HG03460 (cell line): ENCODE data around the gene EDNRA.

Experiments used
- ATAC-seq: cut with Tn5 transposase; IDR thresholded peaks from one replicate; pipeline ENCODE4 v1.9.1; 2021; ENCODE audit not compliant: unreplicated experiment

The EDNRA gene

DNA sequence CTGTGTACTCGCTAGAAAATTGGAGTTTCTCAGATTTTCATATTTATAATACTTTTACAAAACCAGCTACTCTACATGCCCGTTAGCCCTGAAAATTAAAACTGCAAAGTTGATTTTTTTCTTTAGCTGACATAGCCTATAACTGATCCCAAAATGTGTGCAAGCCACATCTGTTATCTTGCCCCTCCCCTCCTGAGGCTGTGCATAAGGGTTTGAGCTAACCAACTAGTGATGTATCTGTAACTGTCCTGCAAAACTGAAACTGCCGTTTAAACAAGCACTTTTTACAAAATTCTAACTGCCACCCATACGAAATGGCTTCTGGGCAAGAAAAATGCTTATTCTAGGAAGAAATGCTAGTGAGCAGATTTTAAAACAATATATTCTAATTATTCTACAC, 59.1 kb downstream of the EDNRA start:
- ATAC-seq = no peak

DNA sequence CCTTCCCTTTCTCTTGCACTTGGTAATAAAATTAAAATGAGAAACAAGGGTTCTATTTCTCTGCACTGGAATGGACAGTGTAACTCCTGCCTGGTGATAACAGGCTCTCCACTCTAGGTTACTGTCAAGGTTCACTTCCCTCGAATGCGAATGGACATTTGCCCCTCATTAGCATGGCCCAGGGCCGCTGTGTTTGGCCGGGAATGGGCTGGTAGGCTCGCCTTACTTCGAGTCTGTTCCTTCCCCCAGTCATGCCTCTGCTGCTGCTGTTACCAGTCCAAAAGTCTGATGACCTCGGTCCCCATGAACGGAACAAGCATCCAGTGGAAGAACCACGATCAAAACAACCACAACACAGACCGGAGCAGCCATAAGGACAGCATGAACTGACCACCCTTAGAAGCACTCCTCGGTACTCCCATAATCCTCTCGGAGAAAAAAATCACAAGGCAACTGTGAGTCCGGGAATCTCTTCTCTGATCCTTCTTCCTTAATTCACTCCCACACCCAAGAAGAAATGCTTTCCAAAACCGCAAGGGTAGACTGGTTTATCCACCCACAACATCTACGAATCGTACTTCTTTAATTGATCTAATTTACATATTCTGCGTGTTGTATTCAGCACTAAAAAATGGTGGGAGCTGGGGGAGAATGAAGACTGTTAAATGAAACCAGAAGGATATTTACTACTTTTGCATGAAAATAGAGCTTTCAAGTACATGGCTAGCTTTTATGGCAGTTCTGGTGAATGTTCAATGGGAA, 61.5 kb downstream of the EDNRA start:
- ATAC-seq = no peak

DNA sequence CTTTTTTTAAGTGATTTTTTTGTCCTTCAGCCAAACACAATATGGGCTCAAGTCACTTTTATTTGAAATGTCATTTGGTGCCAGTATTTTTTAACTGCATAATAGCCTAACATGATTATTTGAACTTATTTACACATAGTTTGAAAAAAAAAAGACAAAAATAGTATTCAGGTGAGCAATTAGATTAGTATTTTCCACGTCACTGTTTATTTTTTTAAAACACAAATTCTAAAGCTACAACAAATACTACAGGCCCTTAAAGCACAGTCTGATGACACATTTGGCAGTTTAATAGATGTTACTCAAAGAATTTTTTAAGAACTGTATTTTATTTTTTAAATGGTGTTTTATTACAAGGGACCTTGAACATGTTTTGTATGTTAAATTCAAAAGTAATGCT, 62.1 kb downstream of the EDNRA start:
- ATAC-seq = no peak

DNA sequence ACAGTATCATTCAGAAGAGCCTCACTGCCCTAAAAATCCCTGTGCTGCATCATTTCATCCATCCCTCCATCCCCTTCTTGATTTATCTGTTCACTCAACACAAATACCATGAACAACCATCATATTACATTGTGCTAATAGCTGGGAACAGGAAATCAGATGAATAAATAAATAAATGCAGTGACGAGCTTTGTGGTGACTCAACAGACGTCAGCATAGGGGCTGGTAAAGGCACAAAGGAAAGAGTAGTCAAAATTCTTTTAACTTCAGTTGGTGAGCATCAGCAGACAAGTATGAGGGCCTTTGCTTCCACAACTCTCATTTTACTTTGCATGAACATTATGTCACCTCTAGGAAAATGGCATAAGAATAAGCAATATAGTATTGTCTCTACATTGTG, 65.5 kb downstream of the EDNRA start:
- ATAC-seq = no peak

DNA sequence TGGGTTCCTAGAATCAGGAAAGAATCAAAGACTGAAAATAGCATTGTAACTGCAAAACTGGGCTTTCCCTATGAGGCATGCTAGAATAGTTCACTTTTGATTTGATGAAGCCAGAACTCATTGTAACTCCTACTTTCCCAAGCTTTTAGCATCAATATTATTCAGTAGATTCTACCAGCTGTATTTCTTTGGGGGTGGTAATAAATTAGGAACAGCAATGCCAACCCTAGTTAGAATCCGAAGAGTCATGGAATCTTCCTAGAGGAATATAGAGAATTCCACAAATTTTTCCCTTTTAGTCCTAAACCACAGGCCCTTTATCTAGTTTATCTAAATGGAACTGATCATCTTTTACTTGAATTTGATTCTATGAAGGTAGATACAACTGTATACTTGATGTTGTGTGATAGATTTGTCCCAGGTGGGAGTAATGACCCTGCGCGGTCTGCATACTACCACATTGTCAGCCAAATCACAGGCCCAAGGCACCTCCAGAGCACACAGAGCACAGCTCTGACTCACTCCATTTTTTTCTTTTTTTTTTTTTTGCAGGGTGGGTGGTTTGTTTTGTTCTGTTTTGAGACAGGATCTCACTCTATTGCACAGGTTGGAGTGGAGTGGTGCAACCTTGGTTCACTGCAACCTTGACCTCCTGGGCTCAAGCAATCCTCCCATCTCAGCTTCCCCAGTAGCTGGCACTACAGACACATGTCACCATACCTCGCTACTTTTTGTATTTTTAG, 66.6 kb downstream of the EDNRA start:
- no peak for ATAC-seq

DNA sequence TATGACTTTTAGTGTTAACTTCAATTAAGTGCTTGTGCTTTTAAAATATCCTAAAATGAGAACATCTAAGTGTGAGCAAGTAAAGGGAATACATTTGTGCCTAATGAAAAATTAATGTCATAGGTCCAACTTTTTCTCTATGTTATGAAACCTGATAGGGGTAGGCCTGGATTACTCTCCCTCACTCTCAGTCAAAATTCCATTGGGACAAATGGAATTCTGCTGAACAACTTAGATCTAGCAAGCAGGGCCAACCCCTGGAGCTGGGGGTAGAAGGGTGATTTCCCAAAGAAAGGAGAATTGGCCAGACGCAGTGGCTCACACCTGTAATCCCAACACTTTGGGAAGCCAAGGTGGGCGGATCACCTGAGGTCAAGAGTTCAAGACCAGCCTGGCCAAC, 67.4 kb downstream of the EDNRA start:
- no peak for ATAC-seq

DNA sequence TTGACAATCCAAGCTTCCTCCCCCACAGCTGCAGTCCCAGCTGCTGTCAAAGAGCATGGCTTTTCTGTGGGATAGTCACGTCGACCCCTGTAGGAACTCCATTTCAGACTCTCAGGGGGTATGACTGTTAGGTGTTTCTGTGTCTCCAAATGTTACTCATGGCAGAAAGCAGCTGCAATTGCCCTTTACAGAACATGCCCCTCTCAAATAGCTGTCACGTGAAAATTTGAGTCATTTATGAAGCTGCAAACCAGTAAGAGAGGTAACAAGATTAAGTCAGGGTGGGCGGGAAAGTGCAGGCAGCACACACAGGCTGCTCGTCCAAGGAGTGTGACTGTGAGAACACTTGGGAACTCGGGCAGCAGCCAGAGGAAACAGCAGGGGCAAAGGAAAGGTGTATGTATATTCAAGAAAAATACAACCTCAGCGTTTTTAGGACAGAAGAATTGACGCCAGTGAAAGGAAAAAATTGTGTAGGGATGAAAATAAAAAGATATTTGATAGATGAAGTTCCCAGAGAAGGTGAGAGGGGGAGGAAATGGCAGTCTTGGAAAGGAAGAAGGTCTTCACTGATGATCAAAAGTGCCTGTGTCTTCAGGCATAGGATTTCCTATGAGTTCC, 69.8 kb downstream of the EDNRA start:
- ATAC-seq = no peak

DNA sequence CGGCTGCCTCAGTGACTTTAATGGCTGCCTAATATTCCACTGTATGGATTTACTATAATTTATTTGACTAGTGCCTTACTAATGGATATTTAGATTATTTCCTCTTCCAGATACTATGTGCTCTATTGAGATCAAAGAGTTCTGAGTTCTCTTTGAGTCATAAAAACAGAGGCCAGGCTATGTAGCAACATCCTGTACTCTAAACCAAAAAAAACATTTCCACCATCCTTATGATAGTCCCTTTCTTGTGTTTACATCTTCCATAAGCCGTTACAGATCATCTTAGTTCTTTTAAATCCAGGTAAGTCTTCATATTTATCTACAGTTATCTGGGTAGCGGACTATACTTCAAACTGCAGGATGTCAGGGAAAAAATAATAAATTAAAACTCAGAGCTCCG, 79.7 kb downstream of the EDNRA start:
- ATAC-seq = no peak

DNA sequence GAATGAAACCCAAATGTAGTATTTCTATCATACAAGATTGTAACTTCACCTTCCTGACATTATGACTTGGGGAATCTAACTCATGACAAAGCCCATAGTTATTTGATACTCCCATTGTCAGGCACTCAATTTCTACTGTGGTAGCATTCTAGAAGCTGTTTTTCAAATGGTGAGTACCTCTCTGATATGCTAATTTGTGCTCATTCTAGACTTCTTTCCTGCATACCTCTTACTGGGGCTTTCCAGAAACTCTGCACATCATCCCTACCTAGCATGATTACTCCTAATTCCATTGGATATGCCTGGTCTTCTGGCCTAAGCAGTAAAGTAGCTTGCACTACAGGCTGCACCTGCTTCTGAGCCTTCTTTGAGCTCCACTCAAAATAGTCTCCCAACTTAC, 85.9 kb downstream of the EDNRA start:
- ATAC-seq = no peak

DNA sequence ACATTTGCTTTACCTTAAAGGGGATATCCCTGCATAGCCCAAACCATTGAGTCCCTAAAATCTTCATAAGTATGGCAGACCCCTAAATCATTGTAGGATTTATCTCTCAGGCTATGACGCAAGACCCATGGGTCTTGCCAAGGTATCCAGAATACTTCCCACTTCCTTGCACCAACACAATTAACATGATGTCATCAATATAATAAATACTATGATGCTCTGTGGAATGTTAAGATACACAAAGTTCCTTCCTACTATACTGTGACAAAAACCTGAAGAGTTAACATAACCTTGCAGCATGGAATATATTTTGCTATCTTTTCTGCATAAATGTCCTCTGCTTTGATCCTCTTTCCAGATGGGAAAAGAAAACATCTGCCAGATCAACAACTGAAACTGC, 86.4 kb downstream of the EDNRA start:
- ATAC-seq = no peak

DNA sequence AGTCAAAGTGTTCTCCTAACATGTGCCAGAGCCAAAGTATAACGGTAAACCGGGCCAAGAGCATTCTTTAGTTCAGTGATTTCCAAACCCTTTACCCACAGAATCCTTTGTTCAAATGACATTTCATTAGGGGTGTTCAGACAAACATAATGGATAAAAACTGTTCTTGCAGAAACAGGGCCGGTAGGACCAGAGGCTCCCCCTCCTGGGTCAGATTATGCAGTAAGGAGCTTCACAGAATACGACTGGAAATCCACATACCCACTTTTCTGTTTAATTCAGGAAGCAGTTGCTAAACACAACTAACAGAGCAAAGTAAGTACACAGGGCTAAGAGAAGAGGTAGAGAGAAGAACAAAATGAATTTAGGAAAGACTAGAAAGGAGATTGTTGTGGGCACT, 89.7 kb downstream of the EDNRA start:
- ATAC-seq = no peak

DNA sequence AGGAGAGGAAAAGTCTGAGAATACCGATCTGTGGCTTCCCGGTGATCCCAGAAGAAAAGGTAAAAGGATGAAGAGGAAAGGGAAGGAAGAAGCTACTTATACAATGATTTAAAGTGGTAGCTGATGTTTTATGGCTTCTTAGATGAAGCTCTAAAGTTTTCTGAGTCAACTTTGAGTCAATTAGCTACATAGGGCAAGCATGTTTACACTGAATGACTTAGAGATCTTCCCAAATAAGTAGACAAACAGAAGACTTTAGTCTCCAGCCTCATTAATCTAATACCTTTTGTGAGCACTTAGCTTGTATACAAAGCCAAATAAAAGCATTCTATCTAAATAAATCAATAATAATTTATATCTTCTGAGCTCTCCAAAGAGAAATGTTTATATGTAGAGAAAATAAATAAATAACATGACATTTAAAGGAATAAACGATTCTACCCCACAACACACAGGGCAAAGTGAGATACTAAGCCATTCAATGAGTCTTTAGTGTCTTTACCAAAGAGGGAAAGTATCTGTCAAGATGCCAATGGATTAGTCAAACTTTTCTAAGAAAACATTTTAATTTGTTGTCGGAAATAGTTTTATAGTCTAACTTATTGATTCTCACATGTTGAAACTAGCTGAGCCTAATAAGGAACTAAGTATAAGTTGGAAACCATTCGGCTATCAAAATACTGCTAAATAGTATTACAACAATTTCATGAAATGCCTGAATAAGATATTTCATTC, 90.3 kb downstream of the EDNRA start:
- ATAC-seq = no peak

DNA sequence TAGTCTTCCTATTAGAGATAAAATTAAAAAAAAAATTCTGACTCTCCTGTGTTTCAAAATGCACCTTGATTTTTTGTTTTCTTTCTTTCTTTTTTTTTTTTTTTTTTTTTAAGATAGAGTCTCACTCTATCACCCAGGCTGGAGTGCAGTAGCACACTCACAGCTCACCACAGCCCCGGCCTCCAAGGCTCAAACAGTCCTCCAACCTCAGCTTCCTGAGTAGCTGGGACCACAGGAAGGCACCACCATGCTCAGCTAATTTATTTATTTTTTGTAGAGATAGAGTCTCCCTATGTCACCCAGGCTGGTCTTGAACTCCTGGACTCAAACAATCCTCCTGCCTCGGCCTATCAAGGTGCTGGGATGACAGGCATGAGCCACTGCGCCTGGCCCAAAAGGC, 95.2 kb downstream of the EDNRA start:
- no peak for ATAC-seq

DNA sequence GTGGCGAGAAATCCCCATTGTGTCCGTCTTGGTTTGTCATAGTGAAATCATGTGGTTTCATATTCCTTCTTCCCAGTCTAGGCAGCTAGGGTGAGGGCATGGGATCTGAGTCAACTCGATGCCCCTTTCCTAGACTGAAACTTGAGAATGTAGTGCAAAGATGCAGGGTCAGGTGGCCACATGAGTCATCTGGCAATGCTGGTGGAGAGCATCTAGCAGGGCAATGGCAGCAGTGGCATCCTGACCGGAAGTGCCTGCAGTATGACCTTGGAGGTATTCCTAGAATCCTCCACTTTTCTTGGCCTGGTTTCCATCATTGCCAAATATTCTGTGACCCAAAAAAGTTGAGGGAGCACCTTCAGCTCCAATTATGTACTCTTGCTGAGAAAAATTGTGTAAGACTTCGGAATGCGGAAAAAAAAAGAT, 97.2 kb downstream of the EDNRA start:
- no peak for ATAC-seq

DNA sequence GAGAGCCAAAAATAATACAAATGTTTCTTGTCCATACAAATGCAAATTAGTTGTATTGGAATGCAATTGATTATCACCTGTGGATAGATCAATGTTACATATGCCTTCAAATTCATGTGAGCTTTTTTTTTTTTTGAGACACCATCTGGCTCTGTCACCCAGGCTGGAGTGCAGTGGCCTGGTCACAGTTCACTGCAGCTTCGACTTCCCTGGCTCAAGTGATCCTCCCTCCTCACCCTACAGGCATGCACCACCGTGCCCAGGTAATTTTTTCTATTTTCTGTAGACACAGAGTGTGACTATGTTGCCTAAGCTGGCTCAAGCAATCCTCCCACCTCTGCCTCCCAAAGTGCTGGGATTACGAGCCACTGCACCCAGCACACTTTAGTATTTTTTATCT, 97.7 kb downstream of the EDNRA start:
- ATAC-seq = no peak

DNA sequence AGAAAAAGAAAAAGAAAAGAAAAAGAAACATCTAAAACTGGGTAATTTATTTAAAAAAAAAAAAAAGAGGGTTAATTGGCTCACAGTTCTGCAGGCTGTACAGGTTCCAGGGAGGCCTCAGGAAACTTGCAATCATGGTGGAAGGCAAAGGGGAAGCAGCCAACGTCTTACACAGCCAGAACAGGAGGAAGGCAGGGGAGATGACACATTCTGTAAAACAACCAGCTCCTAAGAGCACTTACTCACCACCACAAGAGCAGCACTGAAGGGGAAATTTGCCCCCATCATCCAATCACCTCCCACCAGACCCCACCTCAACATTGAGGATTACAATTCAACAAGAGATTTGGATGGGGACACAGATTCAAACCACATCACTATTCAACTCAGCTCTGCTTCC, 99.5 kb downstream of the EDNRA start:
- no peak for ATAC-seq

DNA sequence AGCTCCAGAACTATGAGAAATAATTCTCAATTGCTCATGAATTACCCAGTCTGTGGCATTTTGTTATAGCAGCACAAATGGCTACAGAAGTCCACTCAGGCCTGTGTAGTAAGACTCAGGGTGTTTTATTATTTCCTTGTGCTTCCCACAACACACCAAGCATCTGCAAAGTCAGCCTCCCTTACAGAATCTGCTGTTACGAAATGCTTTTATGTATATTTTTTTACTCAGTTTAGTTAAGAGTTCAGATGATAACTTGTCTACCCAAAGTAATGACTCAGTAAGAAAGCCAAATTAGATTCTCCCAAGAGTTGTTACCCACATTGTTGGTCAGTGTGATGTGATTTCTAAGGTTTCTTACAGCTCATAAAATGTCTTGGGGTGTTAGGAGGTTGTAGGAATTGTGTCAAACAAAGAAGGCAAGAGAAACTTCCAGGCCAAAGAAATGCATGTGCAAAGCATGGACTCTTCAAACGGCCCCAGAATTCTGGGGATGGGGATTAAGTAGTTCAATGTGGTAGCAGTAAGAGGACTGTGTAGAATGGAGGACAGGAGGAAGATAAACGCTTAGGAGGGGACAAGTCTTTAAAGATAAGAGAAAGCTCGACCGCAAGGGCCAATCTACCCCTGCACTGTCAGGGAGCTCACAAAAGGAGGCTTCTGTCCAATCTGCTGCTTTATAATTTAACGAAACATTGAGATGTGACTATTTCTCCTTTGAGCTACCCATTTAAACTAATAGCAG, 100.9 kb downstream of the EDNRA start:
- ATAC-seq = no peak

DNA sequence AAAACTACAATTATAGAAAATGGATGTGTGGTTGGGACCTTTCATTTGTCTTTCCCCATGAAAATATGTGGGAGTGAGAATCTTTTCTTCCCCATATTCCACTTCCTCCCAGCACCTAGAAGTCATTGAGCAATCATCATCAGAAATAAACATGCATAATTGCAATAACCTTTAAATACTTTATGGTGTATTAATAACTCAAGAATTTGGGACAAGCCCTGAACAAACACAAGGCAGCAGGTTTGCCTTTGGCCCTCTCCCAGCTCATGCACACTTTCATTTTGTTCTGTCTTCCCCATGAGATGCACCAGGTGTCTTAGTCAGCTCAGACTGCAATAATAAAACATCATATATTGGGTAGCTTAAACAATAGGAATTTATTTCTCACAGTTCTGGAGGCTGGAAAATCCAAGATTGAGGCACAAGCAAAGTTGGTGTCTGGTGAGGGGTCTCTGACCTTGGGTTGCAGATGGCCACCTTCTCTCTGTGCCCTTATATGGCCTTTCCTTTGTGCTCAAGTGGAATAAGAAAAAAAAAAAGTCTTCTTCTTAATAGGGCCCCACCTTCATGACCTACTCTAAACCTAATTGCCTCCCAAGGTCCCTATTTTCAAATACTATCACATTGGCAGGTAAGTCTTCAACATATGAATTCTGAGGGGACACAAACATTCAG, 101.6 kb downstream of the EDNRA start:
- no peak for ATAC-seq

DNA sequence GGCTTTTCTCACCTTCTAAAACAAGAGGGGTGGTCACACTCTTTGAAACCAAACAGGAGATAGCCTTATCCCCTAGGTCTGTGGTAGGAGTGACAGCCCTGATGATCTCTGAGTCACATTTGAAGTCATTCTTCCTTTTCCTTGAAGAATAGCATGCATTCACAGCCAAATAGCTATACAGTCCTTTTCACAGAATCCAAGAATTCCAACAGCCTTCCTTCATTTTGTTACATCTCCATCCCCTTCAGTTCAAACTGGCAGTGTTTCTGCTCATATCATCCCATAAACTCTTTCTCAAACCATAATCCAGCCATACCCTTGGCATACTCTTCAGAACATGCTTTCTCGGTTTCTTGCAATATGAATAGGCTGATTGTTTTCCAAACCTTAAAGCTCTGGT, 103.0 kb downstream of the EDNRA start:
- no peak for ATAC-seq

DNA sequence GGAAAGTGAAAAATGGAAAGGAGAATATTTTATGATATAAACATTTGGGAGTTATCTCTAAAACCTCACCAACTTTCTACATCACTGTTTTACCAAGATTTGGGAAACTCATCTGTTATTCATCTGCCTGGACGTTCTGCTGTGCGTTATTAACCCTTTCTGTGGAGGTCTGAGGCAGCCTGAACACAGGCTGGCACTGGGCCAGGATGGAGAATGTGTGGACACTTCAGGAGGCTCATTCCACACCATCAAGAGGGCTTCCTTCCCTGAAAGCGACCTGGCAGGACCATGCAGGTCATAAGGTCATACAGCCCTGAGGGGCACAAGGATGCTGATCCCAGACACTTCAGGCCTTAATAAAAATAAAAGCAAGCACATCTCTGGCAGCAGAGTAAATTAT, 105.1 kb downstream of the EDNRA start:
- ATAC-seq = no peak
